Sciatic nerve (tissue), 2 donors: Measurements from ENCODE around the gene ILK. TPM values are rescaled to one million over a fixed set of nuclear protein-coding genes. Genes with fewer than 3 reads are reported as not detected.

Source experiments
- ATAC-seq: fragments of 200-7000 bp; cut with Tn5 transposase; one replicate; pipeline ENCODE4 v1.9.1; 2020; ENCODE audit warnings: mild to moderate bottlenecking, moderate library complexity
- DNase-seq: peaks from one replicate; pipeline ENCODE4 v3.0.0-alpha.2; 2020; ENCODE audit warnings: low spot score
- intact Hi-C: fragments of 100-400 bp; cut with DNase I; formaldehyde crosslinking; loops from one replicate; pipeline ENCODE4 v1.14.2; 2022
- total RNA-seq: library from RNA; stranded (reverse); fragmentation: NEBNext Ultra II Directional; extraction: Animal tissue kit (Norgen Biotek cat#: 25700); gene quantifications from one replicate; pipeline ENCODE4 v1.2.1, GENCODE V29; 2021
- donor health status: DM: no; HTN: no; CAD: no.
- donor health status: DM: no; HTN: no; CAD: no.

Gene ILK
- total RNA-seq, 1 donor from 2014 or later: 208 TPM

DNA sequence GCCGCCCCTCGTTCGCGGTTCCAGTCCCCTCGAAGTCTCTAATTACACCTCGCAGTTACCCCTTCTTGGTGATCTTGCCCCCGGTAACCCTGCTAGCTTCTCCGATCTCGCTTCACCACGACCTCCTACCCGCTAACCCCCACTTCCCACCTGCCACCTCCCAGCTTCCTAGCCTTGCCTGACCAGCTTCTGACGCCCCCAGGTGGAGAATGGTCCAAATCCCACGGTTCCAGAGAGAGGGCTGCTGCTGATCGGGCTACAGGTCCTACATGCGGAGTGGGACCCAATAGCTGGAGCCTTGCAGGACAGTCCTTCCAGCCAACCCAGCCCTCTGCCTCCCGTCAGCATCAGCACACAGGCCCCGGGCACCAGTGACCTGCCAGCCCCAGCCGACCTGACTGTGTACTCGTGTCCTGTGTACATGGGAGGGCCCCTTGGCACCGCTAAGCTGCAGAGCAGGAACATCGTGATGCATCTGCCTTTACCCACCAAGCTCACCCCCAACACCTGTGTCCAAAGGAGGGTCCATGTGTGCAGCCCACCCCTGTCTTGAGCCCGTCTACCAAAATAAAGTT is 32.1 kb upstream of the ILK start:
- DNase-seq: no peak
- intact Hi-C loops: no loop called here
- ATAC-seq: no peak

DNA sequence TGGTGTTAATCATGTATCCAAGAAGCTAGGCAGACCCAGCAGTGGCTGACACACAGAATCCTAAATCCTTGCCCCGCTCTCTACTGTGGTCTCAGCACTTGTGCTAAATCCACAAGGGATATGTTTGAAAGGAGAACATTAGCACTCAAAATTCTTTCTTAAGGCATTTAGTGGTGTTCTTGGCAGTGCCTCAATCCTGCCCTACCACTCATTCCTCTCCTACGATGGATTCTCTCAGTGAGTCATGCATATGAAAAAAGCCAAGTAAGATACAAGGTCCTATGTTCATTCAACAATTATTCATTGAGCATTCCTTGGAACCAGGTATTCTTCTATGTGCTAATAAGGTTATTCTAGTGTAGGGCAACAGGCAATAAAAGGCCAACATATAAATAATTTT is 31.4 kb upstream of the ILK start:
- ATAC-seq (no peak), DNase-seq (no peak)
- intact Hi-C loops: no loop called here

GRCh38 chr11:6574816-6575715 is 28.5 kb upstream of the ILK start:
- ATAC-seq: no peak
- DNase-seq: no peak
- intact Hi-C loops: no loop called here

- DNase-seq: peak; percentile 78
- intact Hi-C loops: no loop called here
- peak; percentile 88 for ATAC-seq
Observed at GRCh38 chr11:6576471-6577373, 26.9 kb upstream of the ILK start.

GRCh38 chr11:6578134-6578533 is 25.4 kb upstream of the ILK start:
- DNase-seq (no peak), ATAC-seq (no peak)
- intact Hi-C loops: no loop called here

DNA sequence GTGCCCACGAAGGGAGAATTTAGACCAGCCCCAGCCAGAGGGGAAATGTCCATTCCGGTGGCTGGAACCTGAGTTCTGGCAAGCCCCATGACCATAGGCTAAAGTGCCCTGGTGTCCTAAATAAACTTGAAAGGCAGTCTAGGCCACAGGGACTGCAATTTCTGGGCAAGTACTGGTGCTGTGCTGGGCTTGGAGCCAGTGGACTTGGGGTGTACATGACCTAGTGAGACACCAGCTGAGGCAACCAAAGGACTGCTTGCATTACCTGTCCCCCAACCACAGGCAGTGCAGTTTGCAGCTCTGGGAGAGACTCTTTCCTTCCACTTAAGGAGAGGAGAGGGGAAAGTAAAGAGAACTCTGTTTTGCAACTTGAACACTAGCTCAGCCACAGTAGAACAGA is 23.9 kb upstream of the ILK start:
- intact Hi-C loops: no loop called here
- no peak for DNase-seq
- no peak for ATAC-seq

GRCh38 chr11:6583584-6583983 is 20.0 kb upstream of the ILK start:
- ATAC-seq (no peak), DNase-seq (no peak)
- intact Hi-C loops: no loop called here

DNA sequence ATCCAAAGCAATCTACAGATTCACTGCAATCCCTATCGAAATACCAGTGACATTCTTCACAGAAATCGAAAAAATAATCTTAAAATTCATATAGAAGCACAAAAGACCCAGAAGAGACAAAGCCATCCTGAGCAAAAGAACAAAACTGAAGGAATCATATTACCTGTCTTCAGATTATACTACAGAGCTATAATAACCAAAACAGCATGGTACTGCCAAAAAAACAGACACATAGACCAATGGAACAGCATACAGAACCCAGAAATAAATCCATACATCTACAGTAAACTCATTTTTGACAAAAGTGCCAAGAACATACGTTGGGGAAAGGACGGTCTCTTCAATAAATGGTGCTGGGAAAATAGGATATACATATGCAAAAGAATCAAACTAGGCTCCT is 19.0 kb upstream of the ILK start:
- ATAC-seq: no peak

DNA sequence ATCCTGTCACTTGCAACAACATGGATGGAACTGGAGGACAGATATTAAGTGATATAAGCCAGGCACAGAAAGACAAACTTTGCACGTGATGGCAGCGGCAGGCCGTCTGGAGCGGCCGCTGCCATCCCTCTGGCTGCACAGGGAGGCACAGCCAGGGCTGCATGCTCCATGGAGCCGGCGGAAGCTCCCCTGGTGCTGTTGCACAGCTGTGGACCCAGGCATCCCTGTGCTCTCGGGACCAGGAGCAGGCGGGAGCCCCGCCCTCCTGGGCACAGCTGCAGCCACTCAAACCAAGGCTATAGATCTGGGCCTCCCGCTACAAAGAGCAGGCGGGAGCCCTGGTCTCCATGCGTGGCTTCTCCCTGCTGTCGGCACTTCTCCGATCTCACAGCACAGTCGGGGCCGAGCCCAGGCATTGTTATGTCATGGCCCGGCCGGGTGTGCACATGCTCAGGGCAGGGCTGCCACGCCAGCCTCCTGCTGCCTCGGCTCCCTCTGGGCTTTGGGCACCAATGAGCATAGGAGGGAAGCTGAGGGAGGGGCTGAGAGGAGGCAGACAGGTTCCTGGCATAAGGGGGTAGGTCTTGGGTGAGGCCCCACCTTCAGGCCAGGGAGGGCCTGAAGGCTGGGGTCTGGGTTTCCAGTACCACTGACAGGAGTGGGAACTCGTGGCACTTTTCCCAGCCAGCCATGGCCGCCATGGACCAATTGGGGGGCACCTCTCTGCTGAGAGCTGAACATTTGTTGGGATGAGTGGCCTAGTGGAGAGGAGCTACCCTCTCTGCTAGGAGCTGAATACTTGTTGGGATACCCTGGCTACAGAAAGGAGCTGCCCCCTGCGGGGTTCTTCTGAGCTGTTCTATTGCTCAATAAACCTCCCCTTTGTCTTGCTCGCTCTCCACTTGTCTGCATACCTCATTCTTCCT is 16.9 kb upstream of the ILK start:
- peak; percentile 41 for ATAC-seq
- intact Hi-C loops: no loop called here
- DNase-seq: no peak

More for the DNA sequence above, 19.0 kb upstream of the ILK start:
- intact Hi-C loops: no loop called here
- no peak for DNase-seq

GRCh38 chr11:6587360-6587953 is 16.1 kb upstream of the ILK start:
- intact Hi-C loops: no loop called here
- ATAC-seq (no peak), DNase-seq (no peak)

- ATAC-seq: no peak
- no peak for DNase-seq
- intact Hi-C loops: no loop called here
Observed at GRCh38 chr11:6588018-6588417, 15.6 kb upstream of the ILK start.

DNA sequence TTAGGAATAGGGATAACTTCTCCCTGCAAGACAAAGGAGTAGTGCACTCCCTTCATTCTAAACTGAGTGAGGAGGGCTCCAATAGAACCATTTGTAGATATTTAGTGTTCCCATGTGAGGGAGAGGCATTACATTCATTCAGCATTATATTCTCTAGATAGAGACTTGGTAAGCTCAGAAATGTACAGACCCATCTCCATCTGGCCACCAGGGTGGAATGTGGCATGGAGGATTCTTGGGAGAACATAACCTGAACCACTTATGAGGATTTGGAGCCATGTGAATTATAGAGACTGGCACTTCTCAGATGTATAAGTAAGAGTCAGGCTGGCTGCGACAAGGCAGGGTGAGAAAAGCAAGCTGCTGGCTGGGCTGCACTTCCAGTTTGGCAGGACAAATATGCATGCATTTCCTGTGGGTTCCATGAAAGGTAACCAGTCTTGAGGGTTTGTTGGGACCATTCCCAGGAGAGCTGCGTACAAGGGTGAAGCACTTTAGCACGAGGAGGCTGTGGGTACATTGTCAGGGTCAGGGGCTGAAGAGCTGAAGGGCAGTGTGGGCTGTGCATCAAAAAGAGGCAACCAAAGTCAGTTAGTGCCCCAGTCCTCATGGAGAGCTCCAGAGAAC is 9.3 kb upstream of the ILK start:
- DNase-seq (no peak), ATAC-seq (no peak)
- intact Hi-C loops: no loop called here

DNA sequence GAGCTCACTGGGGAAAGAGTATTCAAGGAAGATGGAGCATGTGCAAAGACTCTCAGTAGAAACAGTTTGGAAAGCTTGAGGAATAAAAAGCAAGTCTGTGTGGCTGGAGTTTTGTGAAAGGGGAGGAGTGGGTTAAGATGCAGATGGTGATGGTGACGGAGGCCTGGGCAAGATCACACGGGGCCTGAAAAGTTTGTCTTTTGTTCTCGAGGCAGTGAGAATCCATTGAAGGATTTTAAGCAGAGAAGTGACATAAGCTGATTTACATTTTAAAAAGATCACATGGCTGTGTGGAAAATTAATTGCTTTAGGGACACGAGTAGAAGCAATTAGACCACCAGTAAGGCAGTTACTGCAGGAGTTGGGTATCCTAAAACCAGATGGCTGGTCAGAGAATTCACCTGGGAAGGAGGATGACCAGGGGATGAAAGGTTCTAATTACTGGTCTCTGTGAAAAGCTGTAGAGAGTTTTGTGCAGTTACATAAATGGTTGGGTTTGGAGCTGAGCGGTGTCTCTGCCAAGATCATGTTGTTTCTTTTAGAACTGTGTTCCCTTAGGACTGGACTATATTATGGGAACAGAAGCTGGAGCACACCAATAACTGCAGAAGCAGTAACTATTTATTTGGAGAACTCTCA is 7.2 kb upstream of the ILK start:
- DNase-seq (no peak), ATAC-seq (peak; percentile 85)
- intact Hi-C loops: no loop called here

DNA sequence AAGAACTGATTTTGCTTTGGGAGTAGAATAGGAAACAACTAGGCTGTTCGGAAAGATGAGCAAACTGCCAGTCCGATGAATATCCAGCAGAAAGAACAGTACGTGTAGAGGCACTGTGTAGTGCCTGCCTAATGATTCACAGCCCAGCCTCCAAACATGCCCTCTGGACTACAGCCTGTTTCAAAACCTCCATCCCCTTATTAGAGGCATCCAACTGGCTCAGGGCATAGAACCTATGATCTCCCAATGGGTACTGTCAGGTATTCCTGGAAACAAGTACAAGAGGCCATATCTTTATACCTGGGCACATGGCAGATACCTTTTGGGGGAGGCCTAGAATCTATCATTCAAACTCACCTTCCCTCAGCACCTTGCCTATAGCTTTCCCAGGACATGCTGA is 5.0 kb upstream of the ILK start:
- ATAC-seq: no peak
- DNase-seq: no peak
- intact Hi-C loops: no loop called here

DNA sequence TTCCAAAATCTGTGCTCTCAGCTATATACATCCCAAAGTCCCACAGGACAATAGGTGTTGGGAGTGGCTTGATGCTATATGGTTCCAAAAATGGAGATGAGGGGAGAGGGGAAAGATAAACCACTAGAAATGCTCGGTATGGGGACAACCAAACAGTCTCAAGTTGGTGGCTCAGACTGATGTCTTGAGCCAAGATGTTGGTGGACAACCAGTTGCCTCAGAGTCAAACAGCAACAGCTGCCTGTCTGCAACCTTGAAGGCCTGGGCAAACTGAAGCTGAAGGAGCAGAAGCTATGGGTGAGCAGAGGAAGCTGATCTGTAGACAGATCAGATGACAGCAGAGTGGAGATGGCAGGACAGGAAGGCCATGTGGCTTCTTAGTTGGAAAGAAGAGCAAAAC is 4.1 kb upstream of the ILK start:
- ATAC-seq (no peak), DNase-seq (no peak)
- intact Hi-C loops: no loop called here

DNA sequence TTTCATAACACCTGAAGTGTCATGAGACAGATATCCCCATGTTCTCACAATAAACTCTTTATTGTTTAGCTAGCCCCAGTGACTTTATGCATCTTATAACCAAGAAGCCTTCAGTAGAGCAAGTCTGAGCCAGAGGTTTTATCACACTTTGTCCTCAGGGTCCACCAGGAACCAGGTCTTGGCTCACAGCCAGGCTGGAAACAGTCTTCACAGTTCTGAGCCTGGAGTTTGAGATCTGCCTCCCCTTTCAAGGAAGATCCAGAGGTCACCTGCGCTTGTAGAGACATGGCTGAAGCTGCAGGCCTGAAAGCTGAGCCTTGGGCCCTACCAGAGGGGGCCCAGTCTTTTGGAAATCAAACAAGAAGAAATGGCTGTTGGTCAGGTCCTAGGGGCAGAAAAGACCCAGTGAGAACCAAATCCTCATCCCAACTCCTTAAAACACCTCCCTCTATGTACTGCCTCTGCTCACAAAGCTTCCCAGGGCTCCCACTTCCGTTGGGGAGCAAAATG is 3.6 kb upstream of the ILK start:
- no peak for DNase-seq

DNA sequence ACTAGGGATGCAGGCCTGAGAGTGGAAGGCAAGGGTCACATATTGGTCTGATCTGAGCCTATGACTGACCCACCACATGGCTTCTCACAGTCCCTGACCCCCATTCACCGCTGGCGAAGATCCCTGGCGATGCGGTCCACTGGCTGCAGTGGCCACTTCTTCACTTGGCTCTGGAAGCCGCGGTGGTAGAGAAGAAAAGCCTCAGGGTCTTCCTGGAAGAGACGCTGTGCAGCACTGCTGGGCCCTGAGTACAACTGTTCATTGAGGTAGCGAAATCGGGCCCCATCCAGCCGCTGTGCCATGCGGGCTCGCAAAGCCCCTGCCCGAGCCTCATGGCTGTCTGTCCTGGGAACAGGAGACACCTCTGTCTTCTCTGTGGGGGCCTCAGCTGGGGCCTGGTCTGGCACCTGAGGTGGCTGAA is 2.5 kb upstream of the ILK start:
- ATAC-seq: no peak
- intact Hi-C loops: no loop called here
- no peak for DNase-seq

More for the DNA sequence above, 3.6 kb upstream of the ILK start:
- intact Hi-C loops: no loop called here
- no peak for ATAC-seq
